ENCODE measurements around the gene RYR3. TPM values are rescaled to one million over a fixed set of nuclear protein-coding genes. Genes with fewer than 3 reads are reported as not detected.

The RYR3 gene
- total and polyA plus RNA-seq, 2 of the 13 experiments (the other 11 are each of a cell fraction or from before 2014, with no cell fraction given), result not detected

GRCh38 chr15:33293713-33294334, 16.9 kb upstream of the RYR3 start:
- BruUV-seq (replicated peaks), result no TSS peak
- H3K79me2 ChIP-seq (ENCODE audit: insufficient read depth, low read length), result no peaks in the 10 kb centered on the region
- no peak overlapping the region for H3K9ac ChIP-seq (ENCODE audit: insufficient read depth, low read depth, low read length)
- intact Hi-C loops (cut with micrococcal nuclease; ENCODE audit: unreplicated experiment) (no loop called here), in situ Hi-C loops (cut with HindIII; ENCODE audit: extremely low pct_ligation_motif_present, low pct_unique_long_range_greater_than_20kb) (loop anchor here (5.0 to 10.0 kb wide), 2 partner anchors 59 to 408 kb away; no protein-coding TSS in a partner anchor)
- 11% methylated on average over 16 of the region's 19 CpGs for WGBS (ENCODE audit: low lambda C conversion rate)
- H3K4me2 ChIP-seq (ENCODE audit: low read depth, low read length), result no peak overlapping the region
- FAIRE-seq (no peak), DNase-seq (ENCODE audit: low spot score) (no peak), ATAC-seq (no peak)
- no peaks in the 10 kb centered on the region for H4K20me1 ChIP-seq (ENCODE audit: insufficient read depth, low read length)
- ChIA-PET POLR2A (no interaction called here), CTCF (ENCODE audit: low intra/inter-chr PET ratio, low total read pairs) (interaction anchor here (3.8 kb wide), 1 partner anchor 407 kb away, joined by 38 read pairs; no protein-coding TSS in a partner anchor)
- TF ChIP-seq, protein P1, sequence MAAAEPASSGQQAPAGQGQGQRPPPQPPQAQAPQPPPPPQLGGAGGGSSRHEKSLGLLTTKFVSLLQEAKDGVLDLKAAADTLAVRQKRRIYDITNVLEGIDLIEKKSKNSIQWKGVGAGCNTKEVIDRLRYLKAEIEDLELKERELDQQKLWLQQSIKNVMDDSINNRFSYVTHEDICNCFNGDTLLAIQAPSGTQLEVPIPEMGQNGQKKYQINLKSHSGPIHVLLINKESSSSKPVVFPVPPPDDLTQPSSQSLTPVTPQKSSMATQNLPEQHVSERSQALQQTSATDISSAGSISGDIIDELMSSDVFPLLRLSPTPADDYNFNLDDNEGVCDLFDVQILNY (CRISPR knock-in tag; conservative IDR thresholded peaks at IDR 0.05), result no peak
- TF ChIP-seq DNMT1 (CRISPR knock-in tag; IDR thresholded peaks at IDR 0.05) (no peak), ZFP41 (CRISPR knock-in tag; IDR thresholded peaks at IDR 0.05; ENCODE audit: borderline replicate concordance) (no peak), PTBP1 (IDR thresholded peaks at IDR 0.05; ENCODE audit: low read depth, low read length, poor library complexity, severe bottlenecking) (no peak)
- TF ChIP-seq, protein P2, sequence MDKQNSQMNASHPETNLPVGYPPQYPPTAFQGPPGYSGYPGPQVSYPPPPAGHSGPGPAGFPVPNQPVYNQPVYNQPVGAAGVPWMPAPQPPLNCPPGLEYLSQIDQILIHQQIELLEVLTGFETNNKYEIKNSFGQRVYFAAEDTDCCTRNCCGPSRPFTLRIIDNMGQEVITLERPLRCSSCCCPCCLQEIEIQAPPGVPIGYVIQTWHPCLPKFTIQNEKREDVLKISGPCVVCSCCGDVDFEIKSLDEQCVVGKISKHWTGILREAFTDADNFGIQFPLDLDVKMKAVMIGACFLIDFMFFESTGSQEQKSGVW (CRISPR knock-in tag; IDR thresholded peaks at IDR 0.05; ENCODE audit: borderline replicate concordance), result no peak
- peaks cover 1 to 7% of the 10 kb centered on the region in 2 experiments; a peak in 2 of 5 replicates for H3K27me3 ChIP-seq (ENCODE audit: control insufficient read depth in 1 of 2, insufficient read depth in 2 of 2, low read length in 2 of 2)
- no peak overlapping the region for H2AFZ ChIP-seq (ENCODE audit: low read length)
- no peaks in the 10 kb centered on the region for H3K36me3 ChIP-seq (replicated peaks in 1 of 2; ENCODE audit: control insufficient read depth in 1 of 2, insufficient read depth in 2 of 2, low read length in 2 of 2)
- H3K4me3 ChIP-seq (replicated peaks in 1 of 3; ENCODE audit: insufficient read depth in 1 of 3, low read depth in 2 of 3, low read length in 3 of 3), result no peak overlapping the region
- H3K27ac ChIP-seq (ENCODE audit: extremely low read length, insufficient read depth, low read length), result no peak overlapping the region
- H3K9me3 ChIP-seq (ENCODE audit: low read length), result no peaks in the 10 kb centered on the region
- H3K4me1 ChIP-seq (ENCODE audit: insufficient read depth, low read length), result no peaks in the 10 kb centered on the region

DNA sequence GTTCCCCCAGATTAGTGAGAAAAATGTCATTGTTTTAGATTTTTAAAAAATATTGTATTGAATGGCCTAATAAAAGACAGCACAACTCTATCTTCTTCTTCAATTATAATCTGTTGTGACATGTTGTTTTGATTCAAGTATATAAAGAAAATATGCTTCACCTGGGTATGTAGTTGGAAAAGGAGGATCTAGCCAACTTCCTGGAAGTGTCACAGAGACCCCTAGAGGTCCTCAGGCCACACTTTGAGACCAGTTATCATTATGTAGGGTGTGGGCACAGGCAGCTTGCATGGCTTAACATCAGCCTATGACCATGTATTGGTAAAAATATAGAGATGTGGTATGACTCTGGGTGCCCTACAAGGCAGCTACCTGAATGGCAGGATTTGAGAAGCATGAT, 14.7 kb upstream of the RYR3 start:
- Histone ChIP-seq H3K4me1 (ENCODE audit: insufficient read depth, low read length) (no peaks in the 10 kb centered on the region), H2AFZ (ENCODE audit: low read length) (no peak overlapping the region), H3K36me3 (replicated peaks in 1 of 2; ENCODE audit: control insufficient read depth in 1 of 2, insufficient read depth in 2 of 2, low read length in 2 of 2) (no peaks in the 10 kb centered on the region), H3K4me3 (replicated peaks in 1 of 3; ENCODE audit: insufficient read depth in 1 of 3, low read depth in 2 of 3, low read length in 3 of 3) (no peak overlapping the region), H3K4me2 (ENCODE audit: low read depth, low read length) (no peak overlapping the region), H3K9ac (ENCODE audit: insufficient read depth, low read depth, low read length) (no peak overlapping the region), H3K9me3 (ENCODE audit: low read length) (no peaks in the 10 kb centered on the region), H3K27me3 (ENCODE audit: control insufficient read depth in 1 of 2, insufficient read depth in 2 of 2, low read length in 2 of 2) (peaks cover 1 to 7% of the 10 kb centered on the region in 2 experiments; a peak in 2 of 5 replicates), H3K27ac (ENCODE audit: extremely low read length, insufficient read depth, low read length) (no peak overlapping the region), H4K20me1 (ENCODE audit: insufficient read depth, low read length) (no peaks in the 10 kb centered on the region), H3K79me2 (ENCODE audit: insufficient read depth, low read length) (no peaks in the 10 kb centered on the region)
- TF ChIP-seq KDM4B (CRISPR knock-in tag; IDR thresholded peaks at IDR 0.05), result no peak
- TF ChIP-seq, protein P3, sequence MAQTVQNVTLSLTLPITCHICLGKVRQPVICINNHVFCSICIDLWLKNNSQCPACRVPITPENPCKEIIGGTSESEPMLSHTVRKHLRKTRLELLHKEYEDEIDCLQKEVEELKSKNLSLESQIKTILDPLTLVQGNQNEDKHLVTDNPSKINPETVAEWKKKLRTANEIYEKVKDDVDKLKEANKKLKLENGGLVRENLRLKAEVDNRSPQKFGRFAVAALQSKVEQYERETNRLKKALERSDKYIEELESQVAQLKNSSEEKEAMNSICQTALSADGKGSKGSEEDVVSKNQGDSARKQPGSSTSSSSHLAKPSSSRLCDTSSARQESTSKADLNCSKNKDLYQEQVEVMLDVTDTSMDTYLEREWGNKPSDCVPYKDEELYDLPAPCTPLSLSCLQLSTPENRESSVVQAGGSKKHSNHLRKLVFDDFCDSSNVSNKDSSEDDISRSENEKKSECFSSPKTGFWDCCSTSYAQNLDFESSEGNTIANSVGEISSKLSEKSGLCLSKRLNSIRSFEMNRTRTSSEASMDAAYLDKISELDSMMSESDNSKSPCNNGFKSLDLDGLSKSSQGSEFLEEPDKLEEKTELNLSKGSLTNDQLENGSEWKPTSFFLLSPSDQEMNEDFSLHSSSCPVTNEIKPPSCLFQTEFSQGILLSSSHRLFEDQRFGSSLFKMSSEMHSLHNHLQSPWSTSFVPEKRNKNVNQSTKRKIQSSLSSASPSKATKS (CRISPR knock-in tag; IDR thresholded peaks at IDR 0.05), result no peak
- TF ChIP-seq HIVEP1 (CRISPR knock-in tag; IDR thresholded peaks at IDR 0.05), result no peak
- BruUV-seq (replicated peaks), result no TSS peak
- intact Hi-C loops (cut with micrococcal nuclease; ENCODE audit: unreplicated experiment) (no loop called here), in situ Hi-C loops (cut with HindIII; ENCODE audit: extremely low pct_ligation_motif_present, low pct_unique_long_range_greater_than_20kb) (loop anchor here (10.0 kb wide), 1 partner anchor 61 kb away; no protein-coding TSS in a partner anchor)
- no peak for FAIRE-seq
- no peak for DNase-seq (ENCODE audit: low spot score)
- no peak for ATAC-seq
- CTCF ChIA-PET (ENCODE audit: low intra/inter-chr PET ratio, low total read pairs), result no interaction called here
- POLR2A ChIA-PET, result no interaction called here

Measured in HepG2 (cell line).